ENCODE results near the gene PTPRM.
A peak's percentile ranks its signal among the peaks of the same experiment; 100 is the strongest.

Gene PTPRM

GRCh38 chr18:7669361-7669760 is 102.2 kb downstream of the PTPRM start:
- Mint-ChIP-seq H3K4me3 (peak overlapping the region; percentile 28), H3K36me3 (ENCODE audit: low read depth) (no peaks in the 10 kb centered on the region), H3K9me3 (no peaks in the 10 kb centered on the region), H3K27me3 (ENCODE audit: low read depth, poor library complexity) (no peaks in the 10 kb centered on the region), H3K4me1 (peaks cover 53% of the 10 kb centered on the region), H3K27ac (peak overlapping the region; percentile 62)
- DNase-seq = no peak
- TF ChIP-seq CTCF (IDR thresholded peaks at IDR 0.05) = no peak

GRCh38 chr18:7671105-7671504 is 104.0 kb downstream of the PTPRM start:
- no peak overlapping the region for H3K4me3 Mint-ChIP-seq

GRCh38 chr18:7676253-7676873 is 109.2 kb downstream of the PTPRM start:
- no peaks in the 10 kb centered on the region for H3K9me3 Mint-ChIP-seq
- peak overlapping the region; percentile 46 for H3K27ac Mint-ChIP-seq
- no peak for TF ChIP-seq CTCF (IDR thresholded peaks at IDR 0.05)
- no peak overlapping the region for H3K4me3 Mint-ChIP-seq
- no peaks in the 10 kb centered on the region for H3K36me3 Mint-ChIP-seq (ENCODE audit: low read depth)
- no peak for DNase-seq
- H3K27me3 Mint-ChIP-seq (ENCODE audit: low read depth, poor library complexity) = no peaks in the 10 kb centered on the region
- H3K4me1 Mint-ChIP-seq = peaks cover 26% of the 10 kb centered on the region

More at GRCh38 chr18:7671105-7671504, 104.0 kb downstream of the PTPRM start:
- Mint-ChIP-seq H3K9me3 (no peaks in the 10 kb centered on the region), H3K27ac (no peak overlapping the region), H3K27me3 (ENCODE audit: low read depth, poor library complexity) (no peaks in the 10 kb centered on the region), H3K36me3 (ENCODE audit: low read depth) (no peaks in the 10 kb centered on the region), H3K4me1 (peaks cover 51% of the 10 kb centered on the region)
- TF ChIP-seq CTCF (IDR thresholded peaks at IDR 0.05) = no peak
- no peak for DNase-seq

- TF ChIP-seq CTCF (IDR thresholded peaks at IDR 0.05) = no peak
- DNase-seq = no peak
- Mint-ChIP-seq H3K36me3 (ENCODE audit: low read depth) (no peaks in the 10 kb centered on the region), H3K4me3 (no peak overlapping the region), H3K27me3 (ENCODE audit: low read depth, poor library complexity) (no peaks in the 10 kb centered on the region), H3K4me1 (peaks cover 29% of the 10 kb centered on the region), H3K9me3 (no peaks in the 10 kb centered on the region), H3K27ac (no peak overlapping the region)
These were observed 109.9 kb downstream of the PTPRM start for GRCh38 chr18:7677001-7677400.

GRCh38 chr18:7677424-7677823 is 110.3 kb downstream of the PTPRM start:
- peaks cover 33% of the 10 kb centered on the region for H3K4me1 Mint-ChIP-seq
- DNase-seq = no peak
- no peaks in the 10 kb centered on the region for H3K36me3 Mint-ChIP-seq (ENCODE audit: low read depth)
- no peaks in the 10 kb centered on the region for H3K27me3 Mint-ChIP-seq (ENCODE audit: low read depth, poor library complexity)
- H3K9me3 Mint-ChIP-seq = no peaks in the 10 kb centered on the region
- no peak for TF ChIP-seq CTCF (IDR thresholded peaks at IDR 0.05)
- H3K27ac Mint-ChIP-seq = no peak overlapping the region
- no peak overlapping the region for H3K4me3 Mint-ChIP-seq

GRCh38 chr18:7678389-7678788 is 111.3 kb downstream of the PTPRM start:
- Mint-ChIP-seq H3K9me3 (no peaks in the 10 kb centered on the region), H3K4me3 (no peak overlapping the region), H3K27me3 (ENCODE audit: low read depth, poor library complexity) (no peaks in the 10 kb centered on the region), H3K4me1 (peaks cover 42% of the 10 kb centered on the region), H3K27ac (no peak overlapping the region), H3K36me3 (ENCODE audit: low read depth) (no peaks in the 10 kb centered on the region)
- TF ChIP-seq CTCF (IDR thresholded peaks at IDR 0.05) = no peak
- no peak for DNase-seq
